HEK293 (cell line): ENCODE results near the gene LZTR1.
A peak's percentile ranks its signal among the peaks of the same experiment; 100 is the strongest.
"Not testable (repeated sequence)": the region's sequence is repeated elsewhere in the genome, so short reads cannot be mapped to it uniquely, and the experiment has no call there.

Source experiments
- CTCF ChIA-PET: fragments of 350-600 bp; formaldehyde crosslinking; extraction: SDS; loops from one replicate; lab custom pipeline; 2021; ENCODE audit warnings: antibody characterized with exemption; lab: Yijun Ruan, JAX
- POLR2A ChIA-PET: fragments of 300-600 bp; formaldehyde crosslinking; extraction: SDS; loops from one replicate; lab custom pipeline; 2020; ENCODE audit warnings: antibody characterized with exemption, inconsistent platforms; lab: Yijun Ruan, JAX
- H3K27ac ChIP-seq: fragments of 200-500 bp; sonication (Bioruptor generic); 2 replicates; pipeline ENCODE4 v1.5.1; 2014; ENCODE audit warnings: low read depth, low read length, control low read depth, inconsistent platforms; ENCODE audit errors: extremely low read depth
- H3K36me3 ChIP-seq, 2 experiments: fragments of 200-500 bp in 1 of 2; sonication (Bioruptor generic) in 1 of 2; 1 replicate in 1 of 2; 2 replicates in 1 of 2; pipeline ENCODE4 v1.5.1; 2014 to 2017; ENCODE audit warnings: inconsistent platforms in 2 of 2, low read length in 2 of 2; ENCODE audit not compliant: control insufficient read depth in 2 of 2, insufficient read depth in 1 of 2
- H3K4me1 ChIP-seq: fragments of 200-500 bp; sonication (Bioruptor generic); 2 replicates; pipeline ENCODE4 v1.5.1; 2014; ENCODE audit warnings: mild to moderate bottlenecking, low read length, inconsistent platforms; ENCODE audit not compliant: control insufficient read depth, insufficient read depth
- H3K4me3 ChIP-seq: 2 replicates; pipeline ENCODE4 v1.5.1; 2011; ENCODE audit warnings: low read depth, mild to moderate bottlenecking, control low read depth, low read length, moderate library complexity
- H3K9me3 ChIP-seq: fragments of 200-500 bp; sonication (Bioruptor generic); 2 replicates; pipeline ENCODE4 v1.5.1; 2014; ENCODE audit warnings: low read depth, low read length, inconsistent platforms; ENCODE audit not compliant: control insufficient read depth, insufficient read depth
- GLIS1 ChIP-seq: fragments of 450-650 bp; formaldehyde crosslinking; IDR thresholded peaks from 2 replicates; pipeline ENCODE4 v1.5.1; 2016; ENCODE audit warnings: missing biosample characterization, missing genetic modification characterization
- SALL2 ChIP-seq: fragments of 450-650 bp; formaldehyde crosslinking; IDR thresholded peaks from 2 replicates; pipeline ENCODE4 v1.5.0; 2017; ENCODE audit warnings: missing biosample characterization, mild to moderate bottlenecking, missing genetic modification characterization, borderline replicate concordance
- ZIC2 ChIP-seq: fragments of 450-650 bp; formaldehyde crosslinking; IDR thresholded peaks from 2 replicates; pipeline ENCODE4 v1.5.1; 2016; ENCODE audit warnings: missing biosample characterization, missing genetic modification characterization
- ZNF121 ChIP-seq: fragments of 450-650 bp; formaldehyde crosslinking; IDR thresholded peaks from 2 replicates; pipeline ENCODE4 v1.5.1; 2016; ENCODE audit warnings: missing biosample characterization, missing genetic modification characterization
- ZNF146 ChIP-seq: fragments of 450-650 bp; formaldehyde crosslinking; IDR thresholded peaks from 2 replicates; pipeline ENCODE4 v1.5.1; 2016; ENCODE audit warnings: missing biosample characterization, missing genetic modification characterization
- ZNF404 ChIP-seq: fragments of 450-650 bp; formaldehyde crosslinking; IDR thresholded peaks from 2 replicates; pipeline ENCODE4 v1.5.1; 2017; ENCODE audit warnings: missing biosample characterization, missing genetic modification characterization
- ZNF585B ChIP-seq: fragments of 450-650 bp; formaldehyde crosslinking; IDR thresholded peaks from 2 replicates; pipeline ENCODE4 v1.5.1; 2016; ENCODE audit warnings: missing biosample characterization, missing genetic modification characterization
- TF ChIP-seq, protein P1 (sequence below): fragments of 450-650 bp; formaldehyde crosslinking; conservative IDR thresholded peaks from 2 replicates; pipeline ENCODE4 v1.5.1; 2016; ENCODE audit warnings: low read depth, missing biosample characterization, missing genetic modification characterization
- TF ChIP-seq, protein P2 (sequence below): fragments of 450-650 bp; formaldehyde crosslinking; IDR thresholded peaks from 2 replicates; pipeline ENCODE4 v1.5.1; 2016; ENCODE audit warnings: missing biosample characterization, missing genetic modification characterization, borderline replicate concordance

Gene LZTR1

DNA sequence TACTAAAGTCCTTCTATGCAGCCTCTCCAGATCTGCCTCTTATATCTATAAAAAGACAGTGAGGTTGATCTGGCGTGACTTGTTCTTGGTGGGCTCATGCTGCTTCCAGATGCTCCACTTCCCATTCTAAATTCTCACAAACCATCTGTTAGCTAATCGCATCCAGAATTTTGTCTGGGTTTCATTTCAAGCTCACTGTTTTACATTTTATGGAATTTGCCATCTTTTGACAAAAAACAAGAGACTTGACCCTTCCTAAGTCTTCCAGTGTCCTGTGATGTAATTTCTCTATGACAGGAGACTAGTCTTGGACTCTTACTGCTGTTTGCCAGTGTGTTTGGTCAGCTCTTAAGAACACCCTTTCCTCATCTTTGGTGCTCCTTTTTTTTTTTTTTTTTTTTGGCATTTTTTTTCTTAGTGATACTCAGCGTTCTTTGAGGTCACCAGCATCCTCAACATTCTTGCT is 41.9 kb upstream of the LZTR1 start (continued):
- TF ChIP-seq, protein P1, sequence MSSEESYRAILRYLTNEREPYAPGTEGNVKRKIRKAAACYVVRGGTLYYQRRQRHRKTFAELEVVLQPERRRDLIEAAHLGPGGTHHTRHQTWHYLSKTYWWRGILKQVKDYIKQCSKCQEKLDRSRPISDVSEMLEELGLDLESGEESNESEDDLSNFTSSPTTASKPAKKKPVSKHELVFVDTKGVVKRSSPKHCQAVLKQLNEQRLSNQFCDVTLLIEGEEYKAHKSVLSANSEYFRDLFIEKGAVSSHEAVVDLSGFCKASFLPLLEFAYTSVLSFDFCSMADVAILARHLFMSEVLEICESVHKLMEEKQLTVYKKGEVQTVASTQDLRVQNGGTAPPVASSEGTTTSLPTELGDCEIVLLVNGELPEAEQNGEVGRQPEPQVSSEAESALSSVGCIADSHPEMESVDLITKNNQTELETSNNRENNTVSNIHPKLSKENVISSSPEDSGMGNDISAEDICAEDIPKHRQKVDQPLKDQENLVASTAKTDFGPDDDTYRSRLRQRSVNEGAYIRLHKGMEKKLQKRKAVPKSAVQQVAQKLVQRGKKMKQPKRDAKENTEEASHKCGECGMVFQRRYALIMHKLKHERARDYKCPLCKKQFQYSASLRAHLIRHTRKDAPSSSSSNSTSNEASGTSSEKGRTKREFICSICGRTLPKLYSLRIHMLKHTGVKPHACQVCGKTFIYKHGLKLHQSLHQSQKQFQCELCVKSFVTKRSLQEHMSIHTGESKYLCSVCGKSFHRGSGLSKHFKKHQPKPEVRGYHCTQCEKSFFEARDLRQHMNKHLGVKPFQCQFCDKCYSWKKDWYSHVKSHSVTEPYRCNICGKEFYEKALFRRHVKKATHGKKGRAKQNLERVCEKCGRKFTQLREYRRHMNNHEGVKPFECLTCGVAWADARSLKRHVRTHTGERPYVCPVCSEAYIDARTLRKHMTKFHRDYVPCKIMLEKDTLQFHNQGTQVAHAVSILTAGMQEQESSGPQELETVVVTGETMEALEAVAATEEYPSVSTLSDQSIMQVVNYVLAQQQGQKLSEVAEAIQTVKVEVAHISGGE (tag by site-specific recombination), result no peak
- TF ChIP-seq ZNF404 (no peak), ZNF585B (tag by site-specific recombination) (no peak)
- TF ChIP-seq, protein P2, sequence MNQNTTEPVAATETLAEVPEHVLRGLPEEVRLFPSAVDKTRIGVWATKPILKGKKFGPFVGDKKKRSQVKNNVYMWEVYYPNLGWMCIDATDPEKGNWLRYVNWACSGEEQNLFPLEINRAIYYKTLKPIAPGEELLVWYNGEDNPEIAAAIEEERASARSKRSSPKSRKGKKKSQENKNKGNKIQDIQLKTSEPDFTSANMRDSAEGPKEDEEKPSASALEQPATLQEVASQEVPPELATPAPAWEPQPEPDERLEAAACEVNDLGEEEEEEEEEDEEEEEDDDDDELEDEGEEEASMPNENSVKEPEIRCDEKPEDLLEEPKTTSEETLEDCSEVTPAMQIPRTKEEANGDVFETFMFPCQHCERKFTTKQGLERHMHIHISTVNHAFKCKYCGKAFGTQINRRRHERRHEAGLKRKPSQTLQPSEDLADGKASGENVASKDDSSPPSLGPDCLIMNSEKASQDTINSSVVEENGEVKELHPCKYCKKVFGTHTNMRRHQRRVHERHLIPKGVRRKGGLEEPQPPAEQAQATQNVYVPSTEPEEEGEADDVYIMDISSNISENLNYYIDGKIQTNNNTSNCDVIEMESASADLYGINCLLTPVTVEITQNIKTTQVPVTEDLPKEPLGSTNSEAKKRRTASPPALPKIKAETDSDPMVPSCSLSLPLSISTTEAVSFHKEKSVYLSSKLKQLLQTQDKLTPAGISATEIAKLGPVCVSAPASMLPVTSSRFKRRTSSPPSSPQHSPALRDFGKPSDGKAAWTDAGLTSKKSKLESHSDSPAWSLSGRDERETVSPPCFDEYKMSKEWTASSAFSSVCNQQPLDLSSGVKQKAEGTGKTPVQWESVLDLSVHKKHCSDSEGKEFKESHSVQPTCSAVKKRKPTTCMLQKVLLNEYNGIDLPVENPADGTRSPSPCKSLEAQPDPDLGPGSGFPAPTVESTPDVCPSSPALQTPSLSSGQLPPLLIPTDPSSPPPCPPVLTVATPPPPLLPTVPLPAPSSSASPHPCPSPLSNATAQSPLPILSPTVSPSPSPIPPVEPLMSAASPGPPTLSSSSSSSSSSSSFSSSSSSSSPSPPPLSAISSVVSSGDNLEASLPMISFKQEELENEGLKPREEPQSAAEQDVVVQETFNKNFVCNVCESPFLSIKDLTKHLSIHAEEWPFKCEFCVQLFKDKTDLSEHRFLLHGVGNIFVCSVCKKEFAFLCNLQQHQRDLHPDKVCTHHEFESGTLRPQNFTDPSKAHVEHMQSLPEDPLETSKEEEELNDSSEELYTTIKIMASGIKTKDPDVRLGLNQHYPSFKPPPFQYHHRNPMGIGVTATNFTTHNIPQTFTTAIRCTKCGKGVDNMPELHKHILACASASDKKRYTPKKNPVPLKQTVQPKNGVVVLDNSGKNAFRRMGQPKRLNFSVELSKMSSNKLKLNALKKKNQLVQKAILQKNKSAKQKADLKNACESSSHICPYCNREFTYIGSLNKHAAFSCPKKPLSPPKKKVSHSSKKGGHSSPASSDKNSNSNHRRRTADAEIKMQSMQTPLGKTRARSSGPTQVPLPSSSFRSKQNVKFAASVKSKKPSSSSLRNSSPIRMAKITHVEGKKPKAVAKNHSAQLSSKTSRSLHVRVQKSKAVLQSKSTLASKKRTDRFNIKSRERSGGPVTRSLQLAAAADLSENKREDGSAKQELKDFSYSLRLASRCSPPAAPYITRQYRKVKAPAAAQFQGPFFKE (tag by site-specific recombination), result no peak

DNA sequence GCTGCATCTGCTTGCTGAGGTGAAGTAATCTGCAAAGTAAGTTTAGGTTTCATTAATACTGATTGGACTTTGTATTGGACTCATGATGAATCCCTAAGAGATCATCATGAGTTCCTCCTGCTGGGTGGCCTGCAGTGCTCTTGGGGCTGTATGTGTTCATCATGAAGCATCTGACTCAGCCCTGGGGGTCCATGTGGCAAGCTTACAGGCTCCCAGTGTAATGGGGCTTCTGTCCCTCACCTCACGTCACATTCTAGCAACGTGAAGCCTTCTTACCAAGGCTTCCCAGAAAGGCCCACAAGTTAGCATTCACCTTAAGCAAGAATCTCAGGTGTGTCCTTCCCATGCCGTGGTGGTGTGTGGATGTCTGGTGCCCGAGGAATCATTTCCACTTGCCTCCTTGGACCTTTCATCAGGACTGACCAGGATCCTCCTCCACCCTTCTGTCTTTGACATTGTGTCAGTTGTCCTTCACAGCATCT is 41.2 kb upstream of the LZTR1 start:
- TF ChIP-seq SALL2 (tag by site-specific recombination), result no peak
- TF ChIP-seq GLIS1 (tag by site-specific recombination), result peak; percentile 63
- TF ChIP-seq ZIC2, result peak; percentile 43; the same call in 1 of the 2 replicates
- TF ChIP-seq, all 188 proteins: peak for 2
- Histone ChIP-seq H3K4me1 (no peaks in the 10 kb centered on the region; the same call in 1 of the 2 replicates), H3K9me3 (no peaks in the 10 kb centered on the region), H3K4me3 (no peak overlapping the region), H3K36me3 (peaks cover 0 to 35% of the 10 kb centered on the region in 2 experiments; a peak in 2 of 3 replicates), H3K27ac (no peak overlapping the region)
- ChIA-PET POLR2A (no interaction called here), CTCF (interaction anchor here (0.6 to 1.6 kb wide), 2 partner anchors 20 to 24 kb away, joined by 3 to 4 read pairs; partner anchors contain the start of gene CRKL)

DNA sequence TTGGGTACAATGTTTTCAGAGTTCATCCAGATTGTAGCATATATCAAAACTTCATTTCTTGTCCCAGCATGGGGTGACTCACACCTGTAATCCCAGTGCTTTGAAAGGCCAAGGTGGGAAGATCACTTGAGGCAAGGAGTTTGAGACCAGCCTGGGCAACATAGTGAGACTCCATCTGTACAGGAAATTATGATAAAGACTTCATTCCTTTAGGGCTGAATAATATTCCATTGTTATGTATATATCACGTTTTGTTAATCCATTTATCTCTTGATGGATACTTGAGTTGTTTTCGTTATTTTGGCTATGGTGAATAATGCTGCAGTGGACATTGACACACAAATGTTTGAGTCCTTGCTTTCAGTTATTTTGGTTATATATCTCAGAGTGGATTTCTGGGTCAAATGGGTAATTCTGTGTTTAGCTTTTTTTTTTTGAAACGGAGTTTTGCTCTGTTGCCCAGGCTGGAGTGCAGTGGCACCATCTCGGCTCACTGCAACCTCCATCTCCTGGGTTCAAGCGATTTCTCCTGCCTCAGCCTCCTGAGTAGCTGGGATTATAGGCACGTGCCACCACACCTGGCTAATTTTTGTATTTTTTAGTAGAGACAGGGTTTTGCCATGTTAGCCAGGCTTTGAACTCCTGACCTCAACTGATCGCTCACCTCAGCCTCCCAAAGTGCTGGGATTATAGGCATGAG is 39.7 kb upstream of the LZTR1 start:
- not testable (repeated sequence) for H3K4me1 ChIP-seq, H3K9me3 ChIP-seq, H3K27ac ChIP-seq, H3K4me3 ChIP-seq
- CTCF ChIA-PET, result interaction anchor here (0.6 to 1.6 kb wide), 2 partner anchors 25 to 26 kb away, joined by 3 to 4 read pairs; partner anchors contain the start of gene CRKL
- H3K36me3 ChIP-seq, result peaks cover 0 to 31% of the 10 kb centered on the region in 2 experiments; a peak in 2 of 3 replicates
- peak; percentile 18; the same call in 1 of the 2 replicates for TF ChIP-seq ZNF146
- TF ChIP-seq ZNF121 (tag by site-specific recombination), result peak; percentile 41; the same call in 1 of the 2 replicates
- TF ChIP-seq, all 188 proteins: peak for 2; not testable (repeated sequence) for 186
- POLR2A ChIA-PET, result not testable (repeated sequence)
